H1 (cell line): ENCODE data around the gene HRH4. TPM values are rescaled to one million over a fixed set of nuclear protein-coding genes. Genes with fewer than 3 reads are reported as not detected.

Source experiments
- BCL11A ChIP-seq, 2 experiments: IDR thresholded peaks; one replicate each; pipeline ENCODE4 v1.6.1; 2011; ENCODE audit warnings: low read depth in 2 of 2, low read length in 2 of 2, mild to moderate bottlenecking in 2 of 2
- JUN ChIP-seq: IDR thresholded peaks from 2 replicates; pipeline ENCODE4 v1.6.1; 2011; ENCODE audit warnings: low read depth, mild to moderate bottlenecking, improper control_type of control experiment, low read length
- SAP30 ChIP-seq: fragments of 300-600 bp; sonication (generic); IDR thresholded peaks from 2 replicates; pipeline ENCODE4 v1.7.1; 2012; ENCODE audit warnings: low read length, moderate library complexity, mild to moderate bottlenecking, inconsistent platforms; ENCODE audit not compliant: insufficient read depth, insufficient replicate concordance
- polyA plus RNA-seq, 7 experiments: library from polyadenylated mRNA; depleted of rRNA in 3 of 7; stranded (reverse) in 5 of 7; unstranded in 2 of 7; fragments of >200 nt in 5 of 7; fragments of 200-250 nt in 2 of 7; gene quantifications; 1 replicate in 5 of 7; 2 replicates in 1 of 7; 4 replicates in 1 of 7; pipeline versions ENCODE4 v1.2.1 to v1.2.3, GENCODE V29; 2011 to 2013; ENCODE audit warnings: missing spikeins in 2 of 7, mixed read lengths in 2 of 7
- total RNA-seq: library from RNA; stranded (reverse); fragmentation: NEBNext Ultra II Directional; extraction: Animal tissue kit (Norgen Biotek cat#: 25700); gene quantifications from 2 replicates; pipeline ENCODE4 v1.2.1, GENCODE V29; 2021

HRH4 gene
- total and polyA plus RNA-seq, 2 of the 8 experiments (the other 6 are each of a cell fraction or from before 2014, with no cell fraction given), result 0.03 TPM; not detected in 1

- TF ChIP-seq SAP30 (no peak), JUN (no peak), BCL11A (IDR thresholded peaks at IDR 0.05; ENCODE audit: low read depth in 2 of 2, low read length in 2 of 2) (no peak)
- TF ChIP-seq, all 59 proteins: peak for 2
Measured at GRCh38 chr18:24413148-24413547, 47.3 kb upstream of the HRH4 start (continued).
